GM21390 (cell line): ENCODE results near the gene DTYMK.
"Not testable (repeated sequence)": the region's sequence is repeated elsewhere in the genome, so short reads cannot be mapped to it uniquely, and the experiment has no call there.

Experiments used
- ATAC-seq: cut with Tn5 transposase; IDR thresholded peaks from one replicate; pipeline ENCODE4 v1.9.1; 2021; ENCODE audit not compliant: unreplicated experiment

DTYMK gene

GRCh38 chr2:241672243-241673188 is 14.1 kb downstream of the DTYMK start:
- no peak for ATAC-seq

DNA sequence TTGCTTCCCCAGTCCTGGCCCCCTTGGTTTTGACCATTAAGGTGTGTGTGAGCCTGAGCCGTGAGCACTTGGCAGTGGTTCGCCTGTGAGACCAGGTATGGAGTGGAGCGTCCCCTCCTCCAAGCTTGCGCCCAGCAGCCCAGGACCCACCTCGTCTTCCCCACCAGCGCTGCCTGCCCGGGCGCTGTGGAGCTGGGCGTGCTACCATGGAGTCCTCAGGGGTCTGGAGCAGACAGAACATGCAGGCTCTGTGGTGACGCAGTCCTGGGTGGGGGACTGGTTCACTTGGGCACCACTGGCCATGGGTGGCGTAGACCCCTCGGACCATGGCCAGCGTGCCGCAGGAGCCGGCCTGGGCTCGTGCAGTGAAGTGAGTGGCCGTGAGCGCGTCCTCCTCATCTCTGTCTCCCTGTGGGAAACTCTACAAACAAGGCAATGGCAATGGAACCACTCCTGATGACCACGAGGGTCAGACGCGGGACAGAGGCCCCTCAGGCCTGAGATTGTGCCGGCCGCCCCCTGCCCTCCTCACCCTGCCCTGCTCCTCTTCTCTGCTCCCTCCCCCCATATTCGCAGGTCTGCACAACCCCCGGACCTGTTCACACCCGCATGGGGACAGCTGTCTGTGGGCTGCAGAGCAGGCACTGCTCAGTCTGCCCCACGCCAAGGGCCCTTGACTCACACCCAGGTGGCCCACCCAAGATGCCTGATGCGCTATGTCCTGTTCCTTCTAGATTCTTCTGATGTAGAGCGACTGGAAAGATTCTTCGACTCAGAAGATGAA is 15.0 kb downstream of the DTYMK start:
- no peak for ATAC-seq

- ATAC-seq: no peak
These were observed 16.1 kb downstream of the DTYMK start for GRCh38 chr2:241670333-241671110.

DNA sequence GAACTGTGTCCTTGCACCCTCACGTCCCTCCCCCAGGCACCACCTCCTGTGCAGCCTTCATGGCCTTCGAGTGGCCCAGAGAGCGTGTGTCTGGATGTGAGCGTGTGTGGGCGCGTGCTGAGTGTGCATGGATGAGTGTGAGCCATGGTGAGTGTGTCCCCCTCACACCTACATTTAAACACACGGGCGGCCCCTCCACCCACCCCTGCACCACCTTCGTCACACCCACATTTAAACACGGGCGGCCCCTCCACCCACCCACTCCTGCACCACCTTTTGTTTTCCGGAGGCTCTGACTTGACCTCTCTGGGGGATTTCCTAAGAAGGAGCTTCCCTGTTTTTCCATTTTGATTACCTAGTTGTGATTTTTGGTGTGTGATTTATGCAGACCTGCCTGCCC is 17.8 kb downstream of the DTYMK start:
- no peak for ATAC-seq

DNA sequence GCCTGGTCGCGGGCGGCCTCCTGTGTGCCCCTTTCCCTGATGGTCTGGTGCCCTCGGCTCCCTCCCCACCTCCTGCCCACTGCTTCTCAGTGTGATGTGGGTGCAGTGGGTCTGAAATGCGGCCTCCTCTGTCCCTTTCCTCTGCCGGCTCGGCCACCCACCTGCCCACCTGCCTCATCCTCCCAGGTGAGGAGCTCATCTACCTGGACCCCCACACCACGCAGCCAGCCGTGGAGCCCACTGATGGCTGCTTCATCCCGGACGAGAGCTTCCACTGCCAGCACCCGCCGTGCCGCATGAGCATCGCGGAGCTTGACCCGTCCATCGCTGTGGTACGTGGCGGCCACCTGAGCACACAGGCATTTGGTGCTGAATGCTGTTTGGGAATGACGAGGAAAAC is 18.3 kb downstream of the DTYMK start:
- no peak for ATAC-seq

GRCh38 chr2:241666627-241667400 is 19.8 kb downstream of the DTYMK start:
- ATAC-seq: no peak

- ATAC-seq: no peak
These were observed 20.7 kb downstream of the DTYMK start for GRCh38 chr2:241665731-241666440.

DNA sequence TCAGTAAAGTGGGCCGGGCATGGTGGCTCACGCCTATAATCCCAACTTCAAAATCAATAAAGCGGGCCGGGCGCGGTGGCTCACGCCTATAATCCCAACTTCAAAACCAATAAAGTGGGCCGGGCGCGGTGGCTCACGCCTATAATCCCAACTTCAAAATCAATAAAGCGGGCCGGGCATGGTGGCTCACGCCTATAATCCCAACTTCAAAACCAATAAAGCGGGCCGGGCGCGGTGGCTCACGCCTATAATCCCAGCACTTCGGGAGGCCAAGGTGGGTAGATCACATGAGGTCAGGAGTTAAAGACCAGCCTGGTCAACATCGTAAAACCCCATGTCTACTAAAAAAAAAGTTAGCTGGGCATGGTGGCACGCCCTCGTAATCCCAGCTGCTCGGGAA is 23.9 kb downstream of the DTYMK start:
- not testable (repeated sequence) for ATAC-seq

DNA sequence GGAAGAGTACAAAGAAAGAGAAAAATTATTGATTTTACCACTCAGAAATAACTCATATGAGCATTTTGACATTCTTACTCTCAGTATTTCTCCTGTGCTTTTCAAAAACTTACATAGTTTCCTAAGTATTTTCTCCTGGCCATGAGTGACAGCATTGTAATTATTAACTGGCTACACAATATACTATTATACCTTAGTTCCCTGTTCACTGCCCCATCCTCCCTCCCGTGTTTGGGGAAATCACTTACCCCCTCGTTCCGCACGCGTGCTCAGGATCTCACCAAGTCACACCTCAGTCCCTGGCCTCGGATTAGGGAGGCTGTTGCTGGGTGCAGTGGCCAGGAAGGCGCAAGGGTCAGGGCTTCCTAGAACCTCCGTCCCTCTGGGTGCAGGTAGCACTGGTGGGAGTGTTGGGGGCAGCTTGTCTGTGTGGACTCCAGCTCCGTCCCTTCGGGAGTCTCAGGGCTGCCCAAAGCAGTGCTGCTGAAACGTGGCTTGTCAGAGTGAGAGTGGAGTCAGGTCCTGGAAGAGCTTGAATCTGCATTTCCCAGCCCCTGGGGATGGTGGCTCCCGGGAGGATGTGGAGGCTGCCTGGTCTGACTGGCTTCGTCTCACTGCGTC is 25.9 kb downstream of the DTYMK start:
- no peak for ATAC-seq

DNA sequence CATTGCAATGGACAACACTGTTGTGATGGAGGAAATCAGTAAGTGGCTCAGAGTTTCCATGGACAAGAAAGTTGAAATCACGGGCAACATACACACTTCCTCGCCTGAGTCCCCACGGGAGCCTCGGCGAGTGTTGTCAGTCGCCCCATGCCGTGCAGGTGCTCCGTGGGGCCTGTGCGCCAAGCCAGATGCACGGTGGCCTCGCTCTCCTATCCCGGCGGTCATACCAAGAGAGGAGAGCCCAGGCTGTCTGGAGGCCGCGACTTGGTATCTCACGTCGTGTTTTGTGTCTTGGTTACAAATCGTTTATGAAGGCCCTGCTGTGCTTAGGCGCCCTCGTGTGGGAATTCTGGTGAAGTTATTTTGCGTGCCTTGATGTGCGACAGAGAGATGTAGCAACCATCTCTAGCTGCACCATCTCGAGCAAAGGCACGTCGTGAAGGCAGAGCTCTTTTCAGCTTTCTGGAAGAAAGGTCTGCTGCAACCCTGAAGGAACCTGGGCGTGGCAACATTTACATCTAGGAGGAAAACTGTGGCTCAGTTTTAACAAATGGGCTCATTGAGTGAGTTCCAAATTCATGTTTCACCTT is 27.4 kb downstream of the DTYMK start:
- ATAC-seq: no peak

DNA sequence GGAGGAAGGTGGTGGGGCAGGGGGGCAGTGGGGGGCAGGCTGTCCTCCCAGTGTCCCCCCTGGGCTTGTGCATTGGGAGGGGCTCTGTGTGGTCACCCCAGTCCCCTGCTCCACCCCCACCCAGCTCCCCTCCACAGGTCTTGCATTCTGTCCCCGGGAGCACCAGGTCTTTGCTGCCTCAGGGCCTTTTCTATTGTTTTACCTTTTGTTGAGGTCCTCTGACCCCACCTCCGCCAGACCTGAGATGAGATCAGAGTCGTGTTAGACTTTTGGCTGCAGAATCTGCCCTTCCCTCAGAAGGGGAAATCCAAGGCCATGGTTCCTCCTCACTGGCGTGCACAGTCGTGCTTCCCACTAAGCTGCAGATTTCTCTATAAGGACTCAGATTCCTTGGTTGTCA is 28.3 kb downstream of the DTYMK start:
- ATAC-seq: no peak

DNA sequence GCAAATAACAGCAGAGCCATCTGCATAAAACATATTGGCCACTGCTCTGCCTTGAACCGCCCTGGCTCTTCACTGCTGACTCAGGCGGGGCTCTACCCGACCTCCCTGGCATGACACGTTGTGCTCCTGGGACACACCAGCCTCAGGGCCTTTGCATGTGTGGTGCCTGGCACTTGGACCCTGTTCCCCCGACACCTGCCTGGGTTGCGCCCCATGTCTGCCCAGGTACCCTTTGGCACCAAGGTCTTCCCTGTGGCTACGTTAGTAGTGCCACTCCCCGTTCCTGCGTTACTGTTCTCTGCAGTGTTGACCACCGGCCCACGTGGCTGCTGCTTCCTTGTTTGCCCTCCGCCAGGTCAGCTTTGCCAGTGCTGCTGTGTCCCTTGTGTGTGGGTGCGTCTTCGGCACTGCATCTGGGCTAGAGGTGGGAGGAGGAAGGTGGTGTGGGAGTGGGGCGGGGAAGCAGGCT is 28.8 kb downstream of the DTYMK start:
- no peak for ATAC-seq

- ATAC-seq: no peak
These were observed 30.3 kb downstream of the DTYMK start for GRCh38 chr2:241656190-241656741.

GRCh38 chr2:241655516-241656189 is 31.0 kb downstream of the DTYMK start:
- ATAC-seq: no peak

GRCh38 chr2:241654551-241654950 is 32.1 kb downstream of the DTYMK start:
- ATAC-seq: no peak

- no peak for ATAC-seq
These were observed 33.3 kb downstream of the DTYMK start for GRCh38 chr2:241653210-241653750.

- no peak for ATAC-seq
These were observed 33.9 kb downstream of the DTYMK start for GRCh38 chr2:241652722-241653121.

DNA sequence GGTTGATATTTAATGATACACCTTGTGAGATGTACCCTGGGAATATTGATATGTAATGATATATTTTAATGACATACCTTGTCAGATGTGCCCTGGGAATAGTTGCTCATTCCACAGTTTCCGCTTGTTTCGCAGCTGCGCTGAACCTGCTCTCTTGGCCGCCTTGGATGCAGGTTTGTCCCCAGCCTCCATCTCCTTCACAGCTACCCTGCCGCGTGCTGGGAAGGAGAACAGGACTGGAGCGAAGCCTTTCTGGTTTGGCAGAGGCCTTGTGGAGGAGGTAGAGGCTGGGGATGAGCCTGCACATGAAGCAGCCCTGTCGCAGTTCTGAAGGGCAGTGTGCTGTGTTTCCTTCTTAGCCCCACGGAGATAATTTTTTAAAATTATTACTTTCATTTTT is 34.5 kb downstream of the DTYMK start:
- no peak for ATAC-seq
